Ovary (tissue), 3 donors: ENCODE data around the gene GAK.

ENCODE experiments used
- CTCF ChIP-seq, 3 donors: fragments of 450-650 bp in 2 of 3; fragments of 200-600 bp in 1 of 3; IDR thresholded peaks; one replicate each; pipeline versions ENCODE4 v1.5.1 to v1.8.0; 2016 to 2022; ENCODE audit warnings: antibody characterized with exemption in 3 of 3, mild to moderate bottlenecking in 1 of 3
- EP300 ChIP-seq: sonication (generic); formaldehyde crosslinking; IDR thresholded peaks from one replicate; pipeline ENCODE4 v1.6.1; 2017; ENCODE audit warnings: antibody characterized with exemption
- POLR2A ChIP-seq: fragments of 450-650 bp; IDR thresholded peaks from one replicate; pipeline ENCODE4 v1.6.1; 2017; ENCODE audit warnings: antibody characterized with exemption, mild to moderate bottlenecking, moderate library complexity
- donor health status: DM: no; HTN: no; CAD: no.

- TF ChIP-seq CTCF (IDR thresholded peaks at IDR 0.05) (no peak), POLR2A (no peak), EP300 (no peak)
Observed at GRCh38 chr4:890036-890695, 42.0 kb downstream of the GAK start.
